GM12874 (cell line): ENCODE measurements around the gene RAI2.

Experiments
- CTCF ChIP-seq: IDR thresholded peaks from 2 replicates; pipeline ENCODE4 v1.5.1; 2011; ENCODE audit warnings: low read depth, mild to moderate bottlenecking, control low read depth, low read length, moderate library complexity; ENCODE audit not compliant: insufficient read depth

The RAI2 gene

GRCh38 chrX:17759990-17760389 lies 101.1 kb downstream of the RAI2 start:
- TF ChIP-seq CTCF: no peak

- no peak for TF ChIP-seq CTCF
Measured at GRCh38 chrX:17758382-17758781, 102.7 kb downstream of the RAI2 start.

GRCh38 chrX:17750436-17750835 lies 110.7 kb downstream of the RAI2 start:
- TF ChIP-seq CTCF: no peak
